ENCODE results near the gene SP100. TPM values are rescaled to one million over a fixed set of nuclear protein-coding genes. Genes with fewer than 3 reads are reported as not detected.

Gene SP100
- total RNA-seq, 1 experiment from 2014 or later: 110 TPM

GRCh38 chr2:230498506-230499107 lies 82.6 kb downstream of the SP100 start:
- H3K36me3 Mint-ChIP-seq (ENCODE audit: insufficient read depth, unreplicated experiment): peaks cover 6% of the 10 kb centered on the region
- no peak overlapping the region for H3K27ac Mint-ChIP-seq (ENCODE audit: unreplicated experiment)
- H3K27me3 Mint-ChIP-seq (ENCODE audit: unreplicated experiment): no peaks in the 10 kb centered on the region
- CTCF ChIA-PET: interaction anchor here (0.7 kb wide), 1 partner anchor 780 kb away, joined by 3 read pairs; no protein-coding TSS in a partner anchor
- no peak overlapping the region for H3K4me3 Mint-ChIP-seq (ENCODE audit: low read depth, unreplicated experiment)
- no peak for DNase-seq
- BruUV-seq (replicated peaks): no TSS peak
- no peaks in the 10 kb centered on the region for H3K4me1 Mint-ChIP-seq (ENCODE audit: low read depth, unreplicated experiment)
- intact Hi-C loops (cut with micrococcal nuclease; ENCODE audit: unreplicated experiment): no loop called here
- TF ChIP-seq, protein P1, sequence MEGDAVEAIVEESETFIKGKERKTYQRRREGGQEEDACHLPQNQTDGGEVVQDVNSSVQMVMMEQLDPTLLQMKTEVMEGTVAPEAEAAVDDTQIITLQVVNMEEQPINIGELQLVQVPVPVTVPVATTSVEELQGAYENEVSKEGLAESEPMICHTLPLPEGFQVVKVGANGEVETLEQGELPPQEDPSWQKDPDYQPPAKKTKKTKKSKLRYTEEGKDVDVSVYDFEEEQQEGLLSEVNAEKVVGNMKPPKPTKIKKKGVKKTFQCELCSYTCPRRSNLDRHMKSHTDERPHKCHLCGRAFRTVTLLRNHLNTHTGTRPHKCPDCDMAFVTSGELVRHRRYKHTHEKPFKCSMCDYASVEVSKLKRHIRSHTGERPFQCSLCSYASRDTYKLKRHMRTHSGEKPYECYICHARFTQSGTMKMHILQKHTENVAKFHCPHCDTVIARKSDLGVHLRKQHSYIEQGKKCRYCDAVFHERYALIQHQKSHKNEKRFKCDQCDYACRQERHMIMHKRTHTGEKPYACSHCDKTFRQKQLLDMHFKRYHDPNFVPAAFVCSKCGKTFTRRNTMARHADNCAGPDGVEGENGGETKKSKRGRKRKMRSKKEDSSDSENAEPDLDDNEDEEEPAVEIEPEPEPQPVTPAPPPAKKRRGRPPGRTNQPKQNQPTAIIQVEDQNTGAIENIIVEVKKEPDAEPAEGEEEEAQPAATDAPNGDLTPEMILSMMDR (IDR thresholded peaks at IDR 0.05; ENCODE audit: unreplicated experiment): no peak
- H3K9me3 Mint-ChIP-seq (ENCODE audit: low read depth, unreplicated experiment): no peaks in the 10 kb centered on the region

DNA sequence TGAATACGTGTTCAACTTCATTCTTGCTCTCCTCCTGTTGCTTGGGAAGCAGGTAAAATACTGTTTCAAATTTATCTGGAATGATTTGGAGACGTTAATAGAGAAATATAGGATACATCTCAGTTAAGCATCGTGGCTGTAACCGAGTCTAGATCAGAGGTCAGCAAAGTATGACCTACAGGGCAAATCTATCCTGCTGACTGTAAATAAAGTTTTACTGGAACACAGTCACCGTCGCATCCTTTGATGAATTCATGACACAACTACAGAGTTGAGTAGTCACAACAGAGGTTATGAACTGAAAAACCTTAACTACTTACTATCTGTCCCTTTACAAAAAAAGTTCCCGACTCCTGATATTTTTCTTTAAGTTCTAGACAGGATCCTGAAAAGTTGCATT lies 86.6 kb downstream of the SP100 start:
- BruUV-seq (replicated peaks): no TSS peak
- CTCF ChIA-PET: no interaction called here
- no peaks in the 10 kb centered on the region for H3K27me3 Mint-ChIP-seq (ENCODE audit: unreplicated experiment)
- intact Hi-C loops (cut with micrococcal nuclease; ENCODE audit: unreplicated experiment): no loop called here
- H3K9me3 Mint-ChIP-seq (ENCODE audit: low read depth, unreplicated experiment): no peaks in the 10 kb centered on the region
- no peak overlapping the region for H3K4me3 Mint-ChIP-seq (ENCODE audit: low read depth, unreplicated experiment)
- H3K27ac Mint-ChIP-seq (ENCODE audit: unreplicated experiment): no peak overlapping the region
- H3K36me3 Mint-ChIP-seq (ENCODE audit: insufficient read depth, unreplicated experiment): peaks cover 6% of the 10 kb centered on the region
- DNase-seq: no peak
- TF ChIP-seq, protein P1 (IDR thresholded peaks at IDR 0.05; ENCODE audit: unreplicated experiment): no peak
- no peaks in the 10 kb centered on the region for H3K4me1 Mint-ChIP-seq (ENCODE audit: low read depth, unreplicated experiment)

DNA sequence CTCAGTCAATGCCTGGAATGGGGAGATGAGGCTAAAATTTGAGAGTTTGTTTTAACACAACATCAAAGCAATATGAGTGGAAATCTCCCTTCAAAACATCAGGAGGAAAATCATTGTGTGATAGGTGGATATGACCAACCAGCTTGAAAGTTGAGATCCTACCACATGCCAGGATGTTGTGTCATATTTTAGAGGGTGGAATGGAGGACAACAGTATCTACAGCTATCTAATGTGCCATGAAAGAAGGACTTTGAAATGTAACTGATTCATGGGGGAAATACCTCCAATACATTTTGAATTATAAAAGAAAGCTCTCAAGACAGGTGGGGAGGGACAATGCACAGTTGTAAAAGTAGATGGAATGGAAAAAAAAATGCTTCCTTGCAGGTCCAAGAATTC lies 87.8 kb downstream of the SP100 start:
- Mint-ChIP-seq H3K27ac (ENCODE audit: unreplicated experiment) (no peak overlapping the region), H3K36me3 (ENCODE audit: insufficient read depth, unreplicated experiment) (peaks cover 4% of the 10 kb centered on the region), H3K27me3 (ENCODE audit: unreplicated experiment) (no peaks in the 10 kb centered on the region), H3K4me3 (ENCODE audit: low read depth, unreplicated experiment) (no peak overlapping the region), H3K9me3 (ENCODE audit: low read depth, unreplicated experiment) (no peaks in the 10 kb centered on the region), H3K4me1 (ENCODE audit: low read depth, unreplicated experiment) (no peaks in the 10 kb centered on the region)
- TF ChIP-seq, protein P1 (IDR thresholded peaks at IDR 0.05; ENCODE audit: unreplicated experiment): no peak
- CTCF ChIA-PET: interaction anchor here (0.8 kb wide), 1 partner anchor 437 kb away, joined by 3 read pairs; no protein-coding TSS in a partner anchor
- no peak for DNase-seq
- intact Hi-C loops (cut with micrococcal nuclease; ENCODE audit: unreplicated experiment): no loop called here
- BruUV-seq (replicated peaks): no TSS peak

GRCh38 chr2:230505162-230505561 lies 89.2 kb downstream of the SP100 start:
- CTCF ChIA-PET: no interaction called here

More at GRCh38 chr2:230505162-230505561, 89.2 kb downstream of the SP100 start:
- Mint-ChIP-seq H3K27ac (ENCODE audit: unreplicated experiment) (no peak overlapping the region), H3K4me1 (ENCODE audit: low read depth, unreplicated experiment) (no peaks in the 10 kb centered on the region), H3K36me3 (ENCODE audit: insufficient read depth, unreplicated experiment) (no peaks in the 10 kb centered on the region), H3K4me3 (ENCODE audit: low read depth, unreplicated experiment) (no peak overlapping the region), H3K27me3 (ENCODE audit: unreplicated experiment) (no peaks in the 10 kb centered on the region), H3K9me3 (ENCODE audit: low read depth, unreplicated experiment) (no peaks in the 10 kb centered on the region)
- intact Hi-C loops (cut with micrococcal nuclease; ENCODE audit: unreplicated experiment): no loop called here
- DNase-seq: no peak
- TF ChIP-seq, protein P1 (IDR thresholded peaks at IDR 0.05; ENCODE audit: unreplicated experiment): no peak
- BruUV-seq (replicated peaks): no TSS peak

Measured in Calu3 (cell line).